Nephron (organoid): ENCODE data around the gene KRT3.

ENCODE experiments used
- H3K27ac Mint-ChIP-seq, 3 experiments: 2 replicates each; pipeline ENCODE4 v1.8.0; 2020; ENCODE audit warnings: mixed read lengths in 3 of 3, mild to moderate bottlenecking in 2 of 3, moderate library complexity in 1 of 3
- H3K27me3 Mint-ChIP-seq: 2 replicates; pipeline ENCODE4 v1.8.0; 2021; ENCODE audit warnings: low read depth, mild to moderate bottlenecking, moderate library complexity, mixed read lengths
- H3K36me3 Mint-ChIP-seq: 2 replicates; pipeline ENCODE4 v1.8.0; 2020; ENCODE audit warnings: low read depth, mixed read lengths
- H3K4me1 Mint-ChIP-seq: 2 replicates; pipeline ENCODE4 v1.8.0; 2020; ENCODE audit warnings: mixed read lengths
- H3K4me3 Mint-ChIP-seq, 3 experiments: 2 replicates each; pipeline ENCODE4 v1.8.0; 2020; ENCODE audit warnings: mild to moderate bottlenecking in 3 of 3, mixed read lengths in 3 of 3, moderate library complexity in 2 of 3
- H3K9me3 Mint-ChIP-seq: 2 replicates; pipeline ENCODE4 v1.8.0; 2020; ENCODE audit warnings: mixed read lengths
- CTCF ChIP-seq, 3 experiments: fragments of 200-600 bp; sonication (generic); IDR thresholded peaks; one replicate each; pipeline ENCODE4 v1.5.0; 2021; ENCODE audit warnings: antibody characterized with exemption in 3 of 3; ENCODE audit not compliant: unreplicated experiment in 3 of 3

Gene KRT3

GRCh38 chr12:52741375-52742195 lies 54.3 kb downstream of the KRT3 start:
- H3K4me1 Mint-ChIP-seq, result no peaks in the 10 kb centered on the region
- peaks cover 51% of the 10 kb centered on the region for H3K27me3 Mint-ChIP-seq
- H3K27ac Mint-ChIP-seq, result no peak overlapping the region
- no peaks in the 10 kb centered on the region for H3K9me3 Mint-ChIP-seq
- no peak for TF ChIP-seq CTCF (IDR thresholded peaks at IDR 0.05; ENCODE audit: unreplicated experiment in 3 of 3)
- H3K36me3 Mint-ChIP-seq, result no peaks in the 10 kb centered on the region
- no peak overlapping the region for H3K4me3 Mint-ChIP-seq

DNA sequence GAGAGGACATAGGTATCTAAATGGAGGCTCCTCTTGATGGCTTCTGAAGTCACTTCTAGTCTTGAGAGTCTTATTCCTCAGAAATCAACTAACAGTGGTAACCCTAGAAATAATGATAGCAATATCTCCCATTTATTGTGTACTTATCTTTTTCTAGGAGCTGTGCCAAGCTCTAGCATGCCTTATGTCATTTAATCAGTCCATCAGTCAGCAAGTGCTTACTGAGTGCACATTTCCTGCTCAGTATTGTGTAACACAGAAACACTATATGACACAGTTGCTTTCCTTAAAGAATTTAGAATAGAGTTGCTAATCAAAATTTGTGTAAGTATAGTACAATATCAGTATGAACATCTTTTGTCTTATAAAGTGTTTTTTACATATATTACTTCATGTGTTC lies 55.3 kb downstream of the KRT3 start:
- Mint-ChIP-seq H3K9me3 (no peaks in the 10 kb centered on the region), H3K27me3 (peaks cover 51% of the 10 kb centered on the region), H3K27ac (no peak overlapping the region), H3K4me3 (no peak overlapping the region), H3K36me3 (no peaks in the 10 kb centered on the region), H3K4me1 (no peaks in the 10 kb centered on the region)
- TF ChIP-seq CTCF (IDR thresholded peaks at IDR 0.05; ENCODE audit: unreplicated experiment in 3 of 3), result no peak

DNA sequence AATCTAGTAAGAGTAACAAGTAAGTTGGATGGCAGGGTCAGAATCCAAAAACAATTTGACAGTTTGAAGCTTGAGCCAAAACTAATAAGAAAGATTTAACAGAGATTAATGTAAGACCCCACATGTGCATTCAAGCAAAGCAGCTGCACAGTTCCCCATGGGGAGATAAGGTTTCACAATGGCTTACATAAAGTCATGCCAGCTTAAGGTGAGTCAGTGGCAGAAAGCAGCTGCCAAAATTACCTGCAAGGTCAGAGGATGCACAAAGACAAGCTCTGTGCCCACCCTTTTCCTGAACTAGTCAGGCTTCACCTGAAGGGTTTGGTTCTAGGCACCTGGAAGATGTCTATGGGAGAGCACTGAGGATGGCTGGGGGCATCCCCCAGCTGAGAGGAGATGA lies 56.0 kb downstream of the KRT3 start:
- Mint-ChIP-seq H3K36me3 (no peaks in the 10 kb centered on the region), H3K27ac (no peak overlapping the region), H3K4me1 (no peaks in the 10 kb centered on the region), H3K27me3 (peaks cover 53% of the 10 kb centered on the region), H3K4me3 (no peak overlapping the region), H3K9me3 (no peaks in the 10 kb centered on the region)
- no peak for TF ChIP-seq CTCF (IDR thresholded peaks at IDR 0.05; ENCODE audit: unreplicated experiment in 3 of 3)
